Keratinocyte (primary cell): ENCODE results near the gene TNFRSF25. TPM values are rescaled to one million over a fixed set of nuclear protein-coding genes. Genes with fewer than 3 reads are reported as not detected.

Experiments used
- DNase-seq: peaks from one replicate; pipeline ENCODE4 v3.0.0-alpha.2; 2011; ENCODE audit warnings: low read depth, missing footprints, low spot score
- FAIRE-seq: peaks from 2 replicates; lab custom pipeline; 2011; peaks lifted over from hg19 to GRCh38; lab: Jason Lieb, UNC
- H2AFZ ChIP-seq: 2 replicates; pipeline ENCODE4 v1.6.0; 2012; ENCODE audit warnings: low read length, control low read depth, inconsistent platforms; ENCODE audit not compliant: control insufficient read depth
- H3K27ac ChIP-seq: 2 replicates; pipeline ENCODE4 v1.5.1; 2011; ENCODE audit warnings: low read length; ENCODE audit not compliant: control insufficient read depth, insufficient read depth
- H3K27me3 ChIP-seq: 3 replicates; pipeline ENCODE4 v1.6.0; 2011; ENCODE audit warnings: low read length; ENCODE audit not compliant: control insufficient read depth, insufficient read depth; ENCODE audit errors: extremely low read depth
- H3K36me3 ChIP-seq, 2 experiments: 2 replicates in 1 of 2; 3 replicates in 1 of 2; pipeline ENCODE4 v1.5.1; 2011; ENCODE audit warnings: low read length in 2 of 2, mild to moderate bottlenecking in 1 of 2; ENCODE audit not compliant: control insufficient read depth in 2 of 2, insufficient read depth in 2 of 2; ENCODE audit errors: extremely low read depth in 1 of 2
- H3K4me1 ChIP-seq: 3 replicates; pipeline ENCODE4 v1.5.1; 2011; ENCODE audit warnings: low read length; ENCODE audit not compliant: control insufficient read depth, insufficient read depth; ENCODE audit errors: extremely low read depth
- H3K4me2 ChIP-seq: 3 replicates; pipeline ENCODE4 v1.6.0; 2011; ENCODE audit warnings: low read depth, low read length; ENCODE audit not compliant: control insufficient read depth, insufficient read depth; ENCODE audit errors: extremely low read depth
- H3K4me3 ChIP-seq, 3 experiments: fragments of 200-600 bp in 1 of 3; sonication (generic) in 1 of 3; 2 replicates in 2 of 3; 3 replicates in 1 of 3; pipeline ENCODE4 v1.5.1; 2011 to 2016; ENCODE audit warnings: low read length in 3 of 3, mild to moderate bottlenecking in 3 of 3, control low read depth in 2 of 3, inconsistent platforms in 1 of 3, low read depth in 1 of 3, mixed read lengths in 1 of 3, mixed run types in 1 of 3, moderate library complexity in 1 of 3; ENCODE audit not compliant: control insufficient read depth in 2 of 3, insufficient read depth in 2 of 3; ENCODE audit errors: extremely low read depth in 1 of 3
- H3K79me2 ChIP-seq: 2 replicates; pipeline ENCODE4 v1.6.0; 2012; ENCODE audit warnings: low read length; ENCODE audit not compliant: control insufficient read depth, insufficient read depth
- H3K9ac ChIP-seq: 3 replicates; pipeline ENCODE4 v1.6.0; 2011; ENCODE audit warnings: low read length; ENCODE audit not compliant: control insufficient read depth, insufficient read depth; ENCODE audit errors: extremely low read depth
- H3K9me1 ChIP-seq: 3 replicates; pipeline ENCODE4 v1.6.0; 2011; ENCODE audit warnings: low read length; ENCODE audit not compliant: control insufficient read depth, insufficient read depth; ENCODE audit errors: extremely low read depth
- H3K9me3 ChIP-seq: 2 replicates; pipeline ENCODE4 v1.5.1; 2012; ENCODE audit warnings: low read depth, low read length; ENCODE audit not compliant: control insufficient read depth
- H4K20me1 ChIP-seq: 3 replicates; pipeline ENCODE4 v1.6.0; 2011; ENCODE audit warnings: low read length; ENCODE audit not compliant: control insufficient read depth, insufficient read depth; ENCODE audit errors: extremely low read depth
- EZH2 ChIP-seq: IDR thresholded peaks from one replicate; pipeline ENCODE4 v1.6.1; 2012; ENCODE audit warnings: inconsistent platforms, mild to moderate bottlenecking, low read length, moderate library complexity
- dilution Hi-C: fragments of 300-500 bp; cut with MboI; formaldehyde crosslinking; loops from one replicate; pipeline ENCODE4 v1.7.0; 2020; ENCODE audit warnings: low sequenced_read_pairs; ENCODE audit not compliant: extremely low pct_ligation_motif_present
- polyA plus RNA-seq, 5 experiments: library from polyadenylated mRNA; depleted of rRNA in 3 of 5; stranded (reverse) in 3 of 5; stranded (forward) in 1 of 5; unstranded in 1 of 5; fragments of >200 nt; gene quantifications; 1 replicate in 1 of 5; 2 replicates in 3 of 5; 3 replicates in 1 of 5; pipeline versions ENCODE4 v1.2.1 to v1.2.3, GENCODE V29; 2011 to 2012; ENCODE audit warnings: missing spikeins in 2 of 5, low read depth in 1 of 5, low replicate concordance in 1 of 5
- TF ChIP-seq, protein P1 (sequence below), 3 experiments: IDR thresholded peaks in 1 of 3; conservative IDR thresholded peaks in 1 of 3; optimal IDR thresholded peaks in 1 of 3; 2 replicates in 2 of 3; 3 replicates in 1 of 3; pipeline versions ENCODE3 to v1.5.1; 2011; ENCODE audit warnings: low read length in 3 of 3, mild to moderate bottlenecking in 3 of 3, moderate library complexity in 2 of 3, control low read depth in 1 of 3, inconsistent platforms in 1 of 3; ENCODE audit not compliant: insufficient read depth in 2 of 3; ENCODE audit errors: extremely low read depth in 1 of 3

TNFRSF25 gene
- polyA plus RNA-seq, 1 donor (not counting 4 experiments of a cell fraction or from before 2014, with no cell fraction given), result 12.4 TPM

DNA sequence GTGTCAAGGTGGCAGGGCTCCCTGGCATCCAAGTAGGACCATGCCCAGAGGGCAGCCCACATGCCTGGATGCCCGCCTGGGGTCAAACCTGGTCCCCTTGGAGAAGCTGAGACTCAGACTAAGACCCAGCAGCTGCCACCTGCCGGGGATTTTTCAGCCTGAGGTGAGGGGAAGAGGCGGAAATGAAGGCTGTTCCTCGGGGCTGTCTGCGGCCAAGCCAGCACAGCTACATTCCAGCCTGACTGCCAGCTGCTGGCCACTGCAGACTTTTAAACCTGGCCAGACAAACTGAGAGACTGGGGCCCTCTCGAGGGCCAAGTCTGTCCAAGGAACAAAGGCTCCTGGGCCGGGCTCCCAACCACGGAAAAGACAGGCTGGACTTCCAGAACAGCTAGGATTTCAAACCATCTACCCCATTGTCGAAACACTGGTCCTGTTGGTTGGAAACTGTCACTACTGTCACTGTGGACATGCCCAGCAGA, 47.4 kb upstream of the TNFRSF25 start:
- no peaks in the 10 kb centered on the region for H3K79me2 ChIP-seq
- no peak overlapping the region for H3K4me3 ChIP-seq
- TF ChIP-seq, protein P1, sequence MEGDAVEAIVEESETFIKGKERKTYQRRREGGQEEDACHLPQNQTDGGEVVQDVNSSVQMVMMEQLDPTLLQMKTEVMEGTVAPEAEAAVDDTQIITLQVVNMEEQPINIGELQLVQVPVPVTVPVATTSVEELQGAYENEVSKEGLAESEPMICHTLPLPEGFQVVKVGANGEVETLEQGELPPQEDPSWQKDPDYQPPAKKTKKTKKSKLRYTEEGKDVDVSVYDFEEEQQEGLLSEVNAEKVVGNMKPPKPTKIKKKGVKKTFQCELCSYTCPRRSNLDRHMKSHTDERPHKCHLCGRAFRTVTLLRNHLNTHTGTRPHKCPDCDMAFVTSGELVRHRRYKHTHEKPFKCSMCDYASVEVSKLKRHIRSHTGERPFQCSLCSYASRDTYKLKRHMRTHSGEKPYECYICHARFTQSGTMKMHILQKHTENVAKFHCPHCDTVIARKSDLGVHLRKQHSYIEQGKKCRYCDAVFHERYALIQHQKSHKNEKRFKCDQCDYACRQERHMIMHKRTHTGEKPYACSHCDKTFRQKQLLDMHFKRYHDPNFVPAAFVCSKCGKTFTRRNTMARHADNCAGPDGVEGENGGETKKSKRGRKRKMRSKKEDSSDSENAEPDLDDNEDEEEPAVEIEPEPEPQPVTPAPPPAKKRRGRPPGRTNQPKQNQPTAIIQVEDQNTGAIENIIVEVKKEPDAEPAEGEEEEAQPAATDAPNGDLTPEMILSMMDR (optimal IDR thresholded peaks at IDR 0.05 in 1 of 3, IDR thresholded peaks at IDR 0.05 in 1 of 3, conservative IDR thresholded peaks at IDR 0.05 in 1 of 3; ENCODE audit: extremely low read depth in 1 of 3, insufficient read depth in 2 of 3, low read length in 3 of 3), result no peak
- TF ChIP-seq EZH2, result no peak
- no peaks in the 10 kb centered on the region for H3K9me1 ChIP-seq
- H3K9ac ChIP-seq, result no peak overlapping the region
- peaks cover 4% of the 10 kb centered on the region for H3K27me3 ChIP-seq
- H3K27ac ChIP-seq, result no peak overlapping the region
- no peaks in the 10 kb centered on the region for H3K9me3 ChIP-seq
- no peaks in the 10 kb centered on the region for H3K36me3 ChIP-seq
- no peaks in the 10 kb centered on the region for H4K20me1 ChIP-seq
- H2AFZ ChIP-seq, result no peak overlapping the region
- DNase-seq (no peak), FAIRE-seq (no peak)
- no peaks in the 10 kb centered on the region for H3K4me1 ChIP-seq
- dilution Hi-C loops, result no loop called here
- H3K4me2 ChIP-seq, result no peak overlapping the region

DNA sequence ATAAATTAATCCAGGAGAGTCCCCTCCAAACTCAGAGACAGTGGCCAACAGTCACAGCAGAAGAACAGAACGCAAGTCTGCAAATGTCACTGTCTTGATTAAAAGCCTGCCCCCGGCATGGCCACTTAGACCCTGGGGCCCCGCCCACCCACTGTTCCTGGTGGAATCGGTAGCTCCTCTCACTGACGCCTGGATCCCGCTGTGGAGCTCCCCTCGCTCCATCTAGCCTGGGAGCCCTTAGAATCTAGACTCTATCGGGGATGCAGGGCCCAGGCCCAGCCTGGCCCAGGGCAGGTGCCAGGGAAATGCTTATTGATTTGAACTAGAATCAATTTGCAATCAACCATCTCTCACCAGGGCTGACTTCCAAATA, 46.9 kb upstream of the TNFRSF25 start:
- Histone ChIP-seq H3K27me3 (peaks cover 4% of the 10 kb centered on the region), H3K9ac (no peak overlapping the region), H3K4me3 (no peak overlapping the region), H3K4me2 (no peak overlapping the region), H3K36me3 (no peaks in the 10 kb centered on the region), H2AFZ (no peak overlapping the region), H3K9me1 (no peaks in the 10 kb centered on the region), H3K9me3 (no peaks in the 10 kb centered on the region), H3K79me2 (no peaks in the 10 kb centered on the region), H3K27ac (no peak overlapping the region), H3K4me1 (no peaks in the 10 kb centered on the region), H4K20me1 (no peaks in the 10 kb centered on the region)
- no peak for FAIRE-seq
- no peak for DNase-seq
- TF ChIP-seq, protein P1 (optimal IDR thresholded peaks at IDR 0.05 in 1 of 3, IDR thresholded peaks at IDR 0.05 in 1 of 3, conservative IDR thresholded peaks at IDR 0.05 in 1 of 3; ENCODE audit: extremely low read depth in 1 of 3, insufficient read depth in 2 of 3, low read length in 3 of 3), result no peak
- dilution Hi-C loops, result no loop called here
